Psoas muscle (tissue), 8 donors: ENCODE results near the gene SYCE1. TPM values are rescaled to one million over a fixed set of nuclear protein-coding genes. Genes with fewer than 3 reads are reported as not detected.

Experiments used
- ATAC-seq, 4 donors: fragments of 200-7000 bp; cut with Tn5 transposase; one replicate each; pipeline ENCODE4 v1.9.1; 2020; ENCODE audit warnings: moderate library complexity in 3 of 4, mild to moderate bottlenecking in 2 of 4
- DNase-seq, 2 donors: peaks; one replicate each; pipeline ENCODE4 v3.0.0-alpha.2; 2020
- H3K27ac ChIP-seq: fragments of 200-600 bp; one replicate; pipeline ENCODE4 v1.8.0; 2022
- H3K27me3 ChIP-seq, 3 donors: fragments of 200-600 bp in 1 of 3; one replicate each; pipeline versions ENCODE4 v1.6.1 to v1.8.0; 2013 to 2022; ENCODE audit warnings: low read length in 2 of 3, mild to moderate bottlenecking in 2 of 3, moderate library complexity in 1 of 3; ENCODE audit not compliant: insufficient read depth in 3 of 3
- H3K36me3 ChIP-seq, 2 donors: fragments of 200-600 bp in 1 of 2; one replicate each; pipeline versions ENCODE4 v1.6.1 to v1.8.0; 2013 to 2022; ENCODE audit warnings: low read depth in 1 of 2, mild to moderate bottlenecking in 1 of 2, moderate library complexity in 1 of 2; ENCODE audit not compliant: insufficient read depth in 1 of 2
- H3K4me1 ChIP-seq: fragments of 200-600 bp; one replicate; pipeline ENCODE4 v1.8.0; 2022
- H3K4me3 ChIP-seq: fragments of 200-600 bp; one replicate; pipeline ENCODE4 v1.8.0; 2022; ENCODE audit warnings: mild to moderate bottlenecking
- H3K9me3 ChIP-seq: fragments of 200-600 bp; one replicate; pipeline ENCODE4 v1.8.0; 2022
- WGBS, 3 donors: extraction: QIAGEN DNeasy Blood & Tissue Kit; methylation state at CpG; one replicate each; pipeline versions ENCODE4 v1.1.6 to v1.1.7; 2013; 5-methylcytosine and 5-hydroxymethylcytosine counted together
- intact Hi-C, 2 donors: fragments of 100-400 bp; cut with DNase I; formaldehyde crosslinking; loops; one replicate each; pipeline versions ENCODE4 v1.11.0 to v1.14.2; 2022
- polyA plus RNA-seq, 3 donors: library from polyadenylated mRNA; stranded (reverse); fragments of 200-250 nt; gene quantifications; one replicate each; pipeline ENCODE4 v1.2.3, GENCODE V29; 2013
- total RNA-seq, 4 donors: library from RNA; stranded (reverse); fragmentation: NEBNext Ultra II Directional in 2 of 4; extraction: Animal tissue kit (Norgen Biotek cat#: 25700) in 2 of 4; gene quantifications; one replicate each; pipeline versions ENCODE4 v1.2.1 to v1.2.4, GENCODE V29; 2021 to 2023
- TF ChIP-seq, protein P1 (sequence below): fragments of 200-600 bp; IDR thresholded peaks from one replicate; pipeline ENCODE4 v1.8.0; 2022; ENCODE audit warnings: antibody characterized with exemption
- donor health status: healthy with polysubstance abuse.
- donor health status: DM: no; HTN: no; CAD: no; lungs with moderate emphysema.
- donor health status: Bipolar disorder and iron deficiency.
- donor health status: healthy.
- donor health status: DM: yes; HTN: yes; CAD: no.
- donor health status: DM: no; HTN: no; CAD: no.
- donor health status: DM: no; HTN: no; CAD: no.
- donor health status: DM: yes; HTN: yes; CAD: no.

The SYCE1 gene
- total and polyA plus RNA-seq, 7 donors, result 0.08 to 0.68 (median 0.38) TPM; not detected in 2

- WGBS, 3 donors, result 4 to 12% (median 7%) methylated on average over 51 of the region's 51 CpGs
- peaks cover 0 to 45% (median 16%) of the 10 kb centered on the region in 3 donors for H3K27me3 ChIP-seq
- H3K4me3 ChIP-seq, result peak overlapping the region; percentile 50
- TF ChIP-seq, protein P1, sequence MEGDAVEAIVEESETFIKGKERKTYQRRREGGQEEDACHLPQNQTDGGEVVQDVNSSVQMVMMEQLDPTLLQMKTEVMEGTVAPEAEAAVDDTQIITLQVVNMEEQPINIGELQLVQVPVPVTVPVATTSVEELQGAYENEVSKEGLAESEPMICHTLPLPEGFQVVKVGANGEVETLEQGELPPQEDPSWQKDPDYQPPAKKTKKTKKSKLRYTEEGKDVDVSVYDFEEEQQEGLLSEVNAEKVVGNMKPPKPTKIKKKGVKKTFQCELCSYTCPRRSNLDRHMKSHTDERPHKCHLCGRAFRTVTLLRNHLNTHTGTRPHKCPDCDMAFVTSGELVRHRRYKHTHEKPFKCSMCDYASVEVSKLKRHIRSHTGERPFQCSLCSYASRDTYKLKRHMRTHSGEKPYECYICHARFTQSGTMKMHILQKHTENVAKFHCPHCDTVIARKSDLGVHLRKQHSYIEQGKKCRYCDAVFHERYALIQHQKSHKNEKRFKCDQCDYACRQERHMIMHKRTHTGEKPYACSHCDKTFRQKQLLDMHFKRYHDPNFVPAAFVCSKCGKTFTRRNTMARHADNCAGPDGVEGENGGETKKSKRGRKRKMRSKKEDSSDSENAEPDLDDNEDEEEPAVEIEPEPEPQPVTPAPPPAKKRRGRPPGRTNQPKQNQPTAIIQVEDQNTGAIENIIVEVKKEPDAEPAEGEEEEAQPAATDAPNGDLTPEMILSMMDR, result no peak
- DNase-seq, result no peak
- intact Hi-C loops, result no loop called here
- no peaks in the 10 kb centered on the region for H3K36me3 ChIP-seq
- ATAC-seq, result peak in 1 of 4 donors; percentile 10
- H3K4me1 ChIP-seq, result no peaks in the 10 kb centered on the region
- H3K9me3 ChIP-seq, result peaks cover 11% of the 10 kb centered on the region
- H3K27ac ChIP-seq, result no peak overlapping the region
These were observed 37.6 kb downstream of the SYCE1 start for GRCh38 chr10:133527771-133528271.

DNA sequence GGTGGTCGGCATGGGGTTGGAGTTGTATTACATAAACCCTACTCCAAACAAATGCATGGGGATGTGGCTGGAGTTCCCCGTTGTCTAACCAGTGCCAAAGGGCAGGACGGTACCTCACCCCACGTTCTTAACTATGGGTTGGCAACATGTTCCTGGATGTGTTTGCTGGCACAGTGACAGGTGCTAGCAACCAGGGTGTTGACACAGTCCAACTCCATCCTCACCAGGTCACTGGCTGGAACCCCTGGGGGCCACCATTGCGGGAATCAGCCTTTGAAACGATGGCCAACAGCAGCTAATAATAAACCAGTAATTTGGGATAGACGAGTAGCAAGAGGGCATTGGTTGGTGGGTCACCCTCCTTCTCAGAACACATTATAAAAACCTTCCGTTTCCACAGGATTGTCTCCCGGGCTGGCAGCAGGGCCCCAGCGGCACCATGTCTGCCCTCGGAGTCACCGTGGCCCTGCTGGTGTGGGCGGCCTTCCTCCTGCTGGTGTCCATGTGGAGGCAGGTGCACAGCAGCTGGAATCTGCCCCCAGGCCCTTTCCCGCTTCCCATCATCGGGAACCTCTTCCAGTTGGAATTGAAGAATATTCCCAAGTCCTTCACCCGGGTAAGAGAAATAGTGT is 38.3 kb downstream of the SYCE1 start, which contains the start of gene CYP2E1:
Gene CYP2E1 (plus strand): TSS at position 407 of the 632 bp plus-strand sequence. CDS start 33 bp downstream, at position 440.
- Histone ChIP-seq H3K4me3 (peak within 1 kb of the TSS; percentile 50), H3K36me3 (no peaks in the 10 kb centered on the region), H3K27ac (no peak within 1 kb of the TSS), H3K27me3 (peaks cover 0 to 44% (median 14%) of the 10 kb centered on the region in 3 donors), H3K4me1 (no peaks in the 10 kb centered on the region), H3K9me3 (peaks cover 11% of the 10 kb centered on the region)
- no peak for ATAC-seq
- 62 to 71% (median 62%) methylated on average over 16 of the region's 16 CpGs for WGBS, 3 donors
- TF ChIP-seq, protein P1, result no peak
- intact Hi-C loops, result no loop called here
- DNase-seq, result no peak

GRCh38 chr10:133525444-133525843 is 39.9 kb downstream of the SYCE1 start:
- DNase-seq (no peak), ATAC-seq (no peak)
- intact Hi-C loops, result no loop called here
- H3K4me3 ChIP-seq, result no peak overlapping the region
- peaks cover 11% of the 10 kb centered on the region for H3K9me3 ChIP-seq
- H3K4me1 ChIP-seq, result no peaks in the 10 kb centered on the region
- H3K27me3 ChIP-seq, result peaks cover 0 to 37% (median 14%) of the 10 kb centered on the region in 3 donors
- WGBS, 3 donors, result 86 to 90% (median 89%) methylated on average over 7 of the region's 7 CpGs
- TF ChIP-seq, protein P1, result no peak
- no peaks in the 10 kb centered on the region for H3K36me3 ChIP-seq
- H3K27ac ChIP-seq, result no peak overlapping the region

GRCh38 chr10:133523631-133524203 is 41.7 kb downstream of the SYCE1 start:
- ATAC-seq, result no peak
- no peak overlapping the region for H3K27ac ChIP-seq
- peaks cover 0 to 21% (median 8%) of the 10 kb centered on the region in 3 donors for H3K27me3 ChIP-seq
- peaks cover 11% of the 10 kb centered on the region for H3K9me3 ChIP-seq
- intact Hi-C loops, result no loop called here
- WGBS, 3 donors, result 90 to 93% (median 91%) methylated on average over 9 of the region's 9 CpGs
- H3K4me3 ChIP-seq, result no peak overlapping the region
- TF ChIP-seq, protein P1, result no peak
- no peaks in the 10 kb centered on the region for H3K4me1 ChIP-seq
- DNase-seq, result no peak
- H3K36me3 ChIP-seq, result no peaks in the 10 kb centered on the region
